ENCODE measurements around the gene TSACC. TPM values are rescaled to one million over a fixed set of nuclear protein-coding genes. Genes with fewer than 3 reads are reported as not detected.

The TSACC gene
- total RNA-seq, 1 donor from 2014 or later, result not detected

DNA sequence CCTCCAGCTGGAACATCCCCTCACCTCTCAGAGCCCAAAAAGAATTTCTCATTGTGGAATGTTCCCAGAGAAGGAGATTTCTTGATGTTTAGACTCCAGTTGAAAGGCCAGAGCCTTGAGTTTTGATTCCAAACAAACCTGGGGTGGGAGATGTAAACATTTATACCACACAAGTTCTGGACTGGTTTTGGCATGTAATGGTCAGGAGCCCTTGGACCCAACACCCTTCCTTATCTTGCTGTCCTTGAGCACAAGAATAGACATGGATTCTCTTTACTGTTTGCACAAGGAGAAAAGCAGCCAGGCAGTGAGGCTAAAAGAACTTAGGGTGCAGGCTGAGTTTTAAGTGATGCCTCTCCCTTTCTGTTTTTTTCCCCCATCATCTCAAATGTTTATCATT is 35.2 kb downstream of the TSACC start:
- DNase-seq (ENCODE audit: low read depth in 2 of 2), result no peak

DNA sequence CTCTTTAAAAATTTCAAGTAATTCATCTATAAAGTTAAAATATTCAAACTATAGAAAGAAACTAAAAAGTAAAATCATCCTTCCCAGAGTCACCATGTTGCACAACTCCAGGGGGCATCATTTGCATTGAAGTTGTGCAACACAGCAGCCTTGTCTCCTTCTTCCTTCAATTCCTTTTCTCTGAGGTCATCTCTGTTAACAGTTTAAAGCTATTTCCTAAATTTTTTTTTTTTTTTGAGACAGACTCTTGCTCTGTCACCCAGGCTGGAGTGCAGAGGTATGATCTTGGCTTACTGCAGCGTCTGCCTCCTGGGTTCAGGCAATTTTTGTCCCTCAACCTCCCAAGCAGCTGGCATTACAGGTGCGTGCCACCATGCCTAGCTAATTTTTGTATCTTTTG is 37.8 kb downstream of the TSACC start:
- DNase-seq (ENCODE audit: low read depth in 2 of 2), result no peak

DNA sequence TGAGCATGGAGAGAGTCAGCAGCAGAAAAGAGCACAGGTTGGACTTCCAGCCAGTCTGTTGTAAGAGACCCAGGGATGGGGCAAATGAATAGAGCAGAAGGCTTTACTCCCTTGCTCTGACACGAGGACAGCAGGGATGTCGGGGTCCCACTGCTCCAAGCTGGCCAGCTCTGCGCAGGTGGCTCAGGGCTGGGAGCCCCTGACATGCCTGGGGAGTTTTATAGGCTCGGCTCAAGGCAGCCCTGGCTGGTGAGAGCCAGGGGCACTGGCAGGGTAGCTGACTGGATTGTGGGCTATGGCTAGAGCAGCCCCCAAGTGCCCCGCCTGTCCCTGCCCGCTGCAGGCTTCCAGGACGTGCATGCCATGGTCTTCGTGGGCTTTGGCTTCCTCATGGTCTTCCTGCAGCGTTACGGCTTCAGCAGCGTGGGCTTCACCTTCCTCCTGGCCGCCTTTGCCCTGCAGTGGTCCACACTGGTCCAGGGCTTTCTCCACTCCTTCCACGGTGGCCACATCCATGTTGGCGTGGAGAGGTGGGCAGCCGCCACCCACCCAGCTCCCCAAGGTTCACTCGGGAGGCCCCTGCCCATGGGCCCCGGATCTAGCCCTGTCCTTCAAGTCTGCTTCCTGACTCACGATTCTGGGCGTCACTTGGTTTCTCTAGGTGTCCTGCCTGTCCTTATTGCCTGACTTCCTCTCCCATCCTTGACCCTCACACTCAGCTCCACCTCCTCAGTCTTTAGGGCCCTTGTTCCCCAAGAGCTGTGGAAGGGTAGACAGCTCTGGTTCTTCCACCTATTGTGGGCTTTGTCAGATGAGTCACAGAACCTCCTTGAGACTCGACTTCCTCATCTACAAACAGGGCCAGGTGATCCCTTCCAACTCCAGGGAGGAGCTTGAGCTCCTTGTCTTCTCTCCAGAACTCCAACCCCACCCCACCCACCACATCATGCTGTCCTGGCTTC is 38.9 kb downstream of the TSACC start:
- no peak for DNase-seq (ENCODE audit: low read depth in 2 of 2)

DNA sequence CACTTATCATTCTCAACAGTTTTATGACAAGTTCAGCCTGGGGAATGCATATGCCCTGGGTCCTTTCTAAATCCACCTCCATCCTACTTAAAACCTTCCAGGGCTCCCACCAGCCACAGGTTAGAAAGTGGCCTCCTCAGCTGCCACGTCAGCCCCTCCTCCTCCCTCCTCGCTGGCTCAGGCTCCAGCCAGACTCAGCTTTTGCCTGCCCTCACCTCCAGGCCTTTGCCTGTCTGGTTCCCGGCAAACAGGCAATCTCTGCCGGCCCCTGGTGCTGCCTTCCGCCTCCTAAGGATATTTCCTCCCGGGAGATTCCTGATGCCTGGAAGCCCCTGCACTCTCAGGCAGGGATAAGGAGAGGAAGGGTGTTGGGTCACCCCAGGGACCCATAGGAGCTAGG is 40.2 kb downstream of the TSACC start:
- DNase-seq (ENCODE audit: low read depth in 2 of 2), result no peak

DNA sequence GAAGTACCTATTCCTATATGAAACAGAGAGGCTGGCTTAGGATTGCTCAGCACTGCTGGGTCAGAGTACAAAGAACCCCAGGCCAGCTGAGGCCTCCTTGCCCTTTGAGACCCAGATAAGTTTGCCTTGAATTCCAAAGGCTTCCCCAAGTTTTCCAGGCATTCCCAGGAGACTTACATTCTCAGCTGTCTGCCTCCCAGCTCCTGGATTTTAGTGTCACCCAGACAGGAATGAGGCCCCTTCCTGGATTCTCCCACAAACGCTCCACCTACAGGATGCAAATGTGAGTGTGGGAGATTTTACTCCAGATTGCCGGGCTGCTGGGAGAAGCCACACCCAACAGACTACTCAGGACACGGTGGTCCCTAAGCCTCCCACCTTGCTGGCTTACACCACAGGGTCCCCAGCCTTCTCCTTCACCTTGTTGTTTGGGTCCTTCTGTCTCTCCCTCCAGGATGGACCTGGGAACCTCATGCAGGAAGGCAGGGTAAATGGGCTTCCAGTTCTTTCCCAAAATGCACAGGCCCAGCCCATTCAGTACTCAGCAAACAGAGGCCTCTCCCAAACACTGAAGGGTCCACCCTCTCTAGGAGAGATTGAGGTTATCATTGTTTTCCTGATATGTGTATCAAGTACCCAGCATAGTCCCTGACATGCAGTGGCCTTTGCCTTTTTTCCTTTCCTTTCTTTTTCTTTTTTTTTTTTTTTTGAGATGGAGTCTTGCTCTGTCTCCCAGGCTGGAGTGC is 41.3 kb downstream of the TSACC start:
- DNase-seq (ENCODE audit: low read depth in 2 of 2), result peak in 1 of 2 donors; percentile 9

DNA sequence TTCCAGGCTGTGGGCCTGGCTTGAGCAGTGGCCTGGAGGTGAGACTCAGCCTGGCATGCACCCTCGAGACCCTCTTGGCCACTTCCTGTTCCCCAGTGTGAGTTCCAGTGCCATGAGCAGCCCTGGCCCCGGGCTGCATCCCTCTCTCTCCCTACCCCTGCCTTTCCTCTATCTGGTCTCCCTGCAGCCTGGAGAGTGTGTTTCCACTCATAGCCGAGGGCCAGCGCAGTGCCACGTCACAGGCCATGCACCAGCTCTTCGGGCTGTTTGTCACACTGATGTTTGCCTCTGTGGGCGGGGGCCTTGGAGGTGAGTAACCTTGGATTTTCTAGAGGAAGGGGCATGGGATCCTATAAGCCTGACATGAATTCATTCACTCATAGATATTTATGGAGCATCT is 44.2 kb downstream of the TSACC start:
- no peak for DNase-seq (ENCODE audit: low read depth in 2 of 2)

DNA sequence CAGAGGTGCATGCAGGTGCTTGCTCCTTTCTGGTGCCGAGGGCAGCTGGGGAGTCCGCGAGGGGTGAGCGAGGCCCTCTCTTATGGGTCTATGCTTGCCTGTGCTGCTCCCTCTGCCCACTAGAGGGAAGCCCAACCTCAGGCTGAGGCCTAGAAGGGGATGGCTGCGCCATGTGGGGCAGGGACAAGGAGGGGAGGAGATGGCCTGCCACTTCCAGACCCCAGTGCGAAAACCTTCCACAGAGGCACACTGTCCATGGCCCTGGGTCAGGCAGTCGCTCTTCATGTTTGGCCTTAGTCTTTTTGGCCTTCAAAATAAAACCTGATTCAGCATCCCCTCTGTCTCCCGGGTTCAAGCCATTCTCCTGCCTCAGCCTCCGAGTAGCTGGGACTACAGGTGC is 44.7 kb downstream of the TSACC start:
- DNase-seq (ENCODE audit: low read depth in 2 of 2), result peak; percentile 63 to 76

DNA sequence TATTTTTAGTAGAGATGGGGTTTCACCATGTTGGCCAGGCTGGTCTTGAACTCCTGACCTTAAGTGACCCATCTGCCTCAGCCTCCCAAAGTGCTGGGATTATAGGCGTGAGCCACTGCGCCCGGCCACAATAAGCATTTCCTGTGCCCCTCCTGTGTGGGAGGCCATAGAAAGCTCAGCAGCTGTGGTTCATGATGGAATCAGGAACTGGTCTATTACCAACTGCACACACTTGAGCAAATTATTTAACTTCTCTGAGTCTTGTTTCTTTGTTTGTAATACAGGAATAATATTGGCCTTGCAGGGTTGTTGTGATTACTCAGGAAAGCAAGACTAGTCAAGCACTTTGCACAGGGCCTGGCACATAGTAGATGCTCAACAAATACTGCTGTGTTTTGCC is 45.7 kb downstream of the TSACC start:
- no peak for DNase-seq (ENCODE audit: low read depth in 2 of 2)

DNA sequence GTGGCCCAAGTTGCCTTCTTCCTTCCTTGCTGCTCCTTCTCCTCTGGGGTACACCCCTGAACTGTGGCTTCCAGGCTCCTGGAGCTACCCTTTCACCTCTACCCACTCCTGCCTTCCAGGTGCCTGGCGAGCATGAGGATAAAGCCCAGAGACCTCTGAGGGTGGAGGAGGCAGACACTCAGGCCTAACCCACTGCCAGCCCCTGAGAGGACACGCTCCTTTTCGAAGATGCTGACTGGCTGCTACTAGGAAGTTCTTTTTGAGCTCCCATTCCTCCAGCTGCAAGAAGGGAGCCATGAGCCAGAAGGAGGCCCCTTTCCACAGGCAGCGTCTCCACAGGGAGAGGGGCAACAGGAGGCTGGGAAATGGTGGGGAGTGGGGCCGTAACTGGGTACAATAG is 46.3 kb downstream of the TSACC start:
- DNase-seq (ENCODE audit: low read depth in 2 of 2), result no peak

DNA sequence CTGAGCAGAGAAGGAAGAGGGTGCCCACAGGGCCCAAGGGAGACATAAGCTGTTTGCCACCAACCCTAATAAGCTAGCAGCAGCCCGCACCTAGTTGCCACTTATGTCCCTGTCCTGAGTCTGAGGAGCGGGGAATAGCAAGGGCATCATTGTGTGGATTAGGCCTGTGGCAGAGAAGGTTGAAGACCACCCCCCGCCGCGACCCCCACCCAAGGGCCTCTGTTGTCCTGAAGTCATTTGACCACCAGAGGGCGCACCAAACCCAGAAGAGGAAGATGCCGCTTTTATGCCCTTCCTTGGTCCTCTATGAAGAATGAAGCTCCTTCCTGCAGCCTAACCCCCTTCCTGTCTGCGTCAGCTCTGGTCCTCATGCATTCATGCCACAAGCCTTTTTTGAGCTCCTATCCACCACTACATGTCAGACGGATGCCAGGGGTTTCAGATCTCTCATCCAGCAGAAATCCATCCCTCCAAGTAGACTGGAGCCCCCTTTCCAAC is 47.3 kb downstream of the TSACC start:
- DNase-seq (ENCODE audit: low read depth in 2 of 2), result peak; percentile 59 to 75

DNA sequence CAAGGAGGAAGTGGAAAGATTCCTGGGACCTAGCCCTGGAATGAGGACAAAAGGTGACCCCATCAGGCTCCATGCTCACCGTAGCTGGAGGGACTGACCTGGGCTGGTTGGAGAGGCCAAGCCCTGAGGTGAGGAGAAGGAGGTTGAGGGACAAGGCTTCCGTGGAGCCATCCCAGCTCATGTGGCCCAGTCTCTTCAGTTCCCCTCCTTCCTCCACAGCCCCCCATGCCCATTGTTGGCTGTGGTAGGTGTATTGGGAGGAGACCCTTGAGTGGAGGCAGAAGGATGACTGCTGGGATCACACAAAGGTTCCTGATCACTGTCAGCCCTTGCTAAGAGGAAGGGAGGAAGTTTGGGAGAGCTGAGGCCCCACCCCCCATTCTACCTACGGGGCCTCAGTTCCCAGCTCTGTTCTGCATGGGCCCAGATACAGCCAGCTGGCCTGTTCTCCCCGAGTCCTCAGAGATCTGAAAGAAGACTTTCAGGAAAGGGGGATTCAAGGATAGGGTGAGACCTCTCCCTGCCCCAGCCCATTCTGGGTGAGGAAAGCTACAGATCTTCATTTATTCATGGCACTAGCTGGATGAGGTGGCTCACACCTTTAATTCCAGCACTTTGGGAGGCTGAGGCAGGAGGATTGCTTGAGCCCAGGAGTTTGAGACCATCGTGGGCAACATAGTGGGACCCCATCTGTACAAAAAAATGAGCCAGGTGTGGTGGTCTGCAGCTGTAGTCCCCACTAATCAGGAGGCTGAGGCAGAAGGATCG is 48.0 kb downstream of the TSACC start:
- DNase-seq (ENCODE audit: low read depth in 2 of 2), result no peak

DNA sequence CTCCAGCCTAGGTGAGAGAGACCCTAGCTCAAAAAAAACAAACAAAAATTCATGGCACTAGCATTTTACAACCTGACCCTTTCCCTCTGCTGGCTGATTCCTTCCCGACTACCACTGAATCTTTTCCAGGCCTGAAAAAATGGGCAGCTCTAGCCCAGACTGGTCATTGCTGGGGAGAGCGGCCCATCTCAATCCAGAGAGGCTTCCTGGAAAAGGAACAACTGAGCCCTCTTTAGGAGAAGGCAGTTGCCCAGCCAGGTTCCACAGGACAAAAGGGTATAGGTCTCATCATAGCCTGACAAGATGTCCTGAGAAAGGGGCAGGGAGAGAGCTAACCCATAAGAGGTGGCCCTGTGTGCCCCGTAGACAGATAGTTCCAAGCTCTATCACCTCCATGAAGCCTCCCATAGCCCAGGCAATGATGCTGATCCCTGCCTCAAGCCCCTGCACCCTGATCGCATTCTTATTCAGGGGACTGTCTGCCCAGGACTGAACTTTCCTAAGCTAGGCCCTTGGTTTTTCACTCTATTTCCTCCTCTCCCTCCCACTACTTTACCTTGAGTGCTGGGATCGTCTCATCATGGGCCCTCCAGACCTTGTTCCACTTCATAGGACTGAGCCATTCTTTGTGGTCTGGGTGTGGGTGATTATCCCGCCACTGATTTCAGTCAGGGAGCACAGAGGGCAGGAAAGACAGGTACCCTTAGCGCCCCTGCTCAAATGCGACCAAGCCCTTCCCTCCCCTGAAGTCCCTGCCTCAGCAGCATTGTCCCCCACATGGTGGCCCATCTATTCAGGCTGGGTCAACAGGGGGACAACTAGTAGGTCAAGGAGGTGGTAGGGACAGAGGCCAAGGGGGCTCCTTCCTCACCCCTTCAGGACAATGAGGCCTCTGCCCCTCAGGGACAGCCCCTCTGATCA is 48.9 kb downstream of the TSACC start:
- no peak for DNase-seq (ENCODE audit: low read depth in 2 of 2)

DNA sequence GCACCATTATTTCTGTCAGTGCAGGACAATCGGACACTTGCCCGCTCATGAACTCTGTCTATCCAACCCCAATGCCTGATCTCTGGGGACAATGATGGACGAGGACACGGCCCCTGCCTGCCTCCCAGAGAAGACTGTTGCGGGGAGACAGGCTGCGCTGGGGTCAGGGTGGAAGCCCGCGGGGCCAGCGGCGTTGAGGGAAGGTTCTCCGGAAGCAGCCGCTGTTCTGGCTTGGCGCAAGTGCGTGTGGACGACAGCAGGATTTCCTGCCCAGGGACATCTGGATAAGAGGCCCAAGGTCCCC is 49.5 kb downstream of the TSACC start:
- DNase-seq (ENCODE audit: low read depth in 2 of 2), result peak in 1 of 2 donors; percentile 37

DNA sequence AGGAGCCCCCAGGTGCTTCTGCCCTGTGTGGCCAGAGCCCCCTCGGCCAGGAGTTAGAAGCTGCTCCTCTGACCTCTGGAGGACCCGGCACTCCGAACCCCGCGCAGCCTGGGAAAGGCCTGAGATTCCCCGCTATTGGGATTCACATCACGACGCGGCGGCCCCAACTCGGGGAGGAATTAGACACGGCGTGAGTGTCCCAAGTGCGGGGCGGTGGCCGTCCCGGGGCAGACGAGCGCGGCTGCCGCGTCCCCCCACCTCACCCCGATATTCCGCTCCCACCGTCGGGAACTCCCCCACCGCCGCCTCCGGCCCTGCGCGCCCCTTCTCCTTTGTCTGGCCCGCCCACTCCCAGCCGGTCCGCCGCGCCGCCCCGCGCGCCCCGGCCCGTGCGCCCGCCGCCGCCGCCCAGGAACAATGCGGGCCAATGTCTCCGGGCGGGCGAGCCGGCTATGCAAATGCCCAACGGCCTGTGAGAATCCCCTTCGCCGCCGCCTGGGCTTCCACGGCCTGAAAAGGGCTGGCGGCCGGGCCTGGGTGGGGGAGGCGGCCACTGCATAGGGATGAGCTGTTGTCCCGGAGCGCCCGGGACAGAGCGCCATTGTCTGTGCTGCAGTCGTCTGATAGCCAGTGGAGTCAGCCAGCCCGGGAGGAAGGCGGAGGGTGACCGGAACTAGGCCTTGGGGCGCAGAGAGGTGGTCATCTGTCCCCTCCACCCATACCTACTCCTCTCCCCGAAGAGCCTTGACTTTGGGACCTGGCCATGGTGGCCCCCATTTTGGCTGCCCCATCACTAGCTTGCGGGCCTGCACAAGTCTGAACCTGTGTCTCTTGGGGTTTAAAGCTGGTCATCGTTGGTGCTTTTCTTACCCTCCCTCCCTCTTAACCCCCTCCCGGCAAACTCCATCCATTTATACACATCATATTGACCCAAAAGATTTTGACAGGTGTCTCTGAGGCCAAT is 50.1 kb downstream of the TSACC start:
- DNase-seq (ENCODE audit: low read depth in 2 of 2), result peak in 1 of 2 donors; percentile 8

DNA sequence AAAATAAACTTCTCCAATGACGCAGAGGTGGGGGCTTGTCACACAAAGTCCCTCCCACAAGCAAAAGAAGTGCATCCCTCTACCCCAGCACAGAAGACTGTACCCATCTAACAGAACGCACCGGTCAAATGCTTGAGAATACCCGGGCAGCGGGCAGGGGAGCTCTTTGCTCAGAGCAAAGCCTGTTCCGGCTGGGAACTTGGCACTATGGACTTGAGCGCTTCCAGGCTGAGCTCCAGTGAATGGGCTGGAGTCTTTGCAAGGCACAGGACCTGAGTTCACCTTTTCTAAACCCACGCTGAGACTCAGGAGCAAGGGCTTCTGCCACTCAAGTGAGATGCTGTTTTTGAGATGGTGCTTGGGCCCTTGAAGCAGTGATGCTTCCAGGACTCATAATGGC is 51.0 kb downstream of the TSACC start:
- DNase-seq (ENCODE audit: low read depth in 2 of 2), result no peak

DNA sequence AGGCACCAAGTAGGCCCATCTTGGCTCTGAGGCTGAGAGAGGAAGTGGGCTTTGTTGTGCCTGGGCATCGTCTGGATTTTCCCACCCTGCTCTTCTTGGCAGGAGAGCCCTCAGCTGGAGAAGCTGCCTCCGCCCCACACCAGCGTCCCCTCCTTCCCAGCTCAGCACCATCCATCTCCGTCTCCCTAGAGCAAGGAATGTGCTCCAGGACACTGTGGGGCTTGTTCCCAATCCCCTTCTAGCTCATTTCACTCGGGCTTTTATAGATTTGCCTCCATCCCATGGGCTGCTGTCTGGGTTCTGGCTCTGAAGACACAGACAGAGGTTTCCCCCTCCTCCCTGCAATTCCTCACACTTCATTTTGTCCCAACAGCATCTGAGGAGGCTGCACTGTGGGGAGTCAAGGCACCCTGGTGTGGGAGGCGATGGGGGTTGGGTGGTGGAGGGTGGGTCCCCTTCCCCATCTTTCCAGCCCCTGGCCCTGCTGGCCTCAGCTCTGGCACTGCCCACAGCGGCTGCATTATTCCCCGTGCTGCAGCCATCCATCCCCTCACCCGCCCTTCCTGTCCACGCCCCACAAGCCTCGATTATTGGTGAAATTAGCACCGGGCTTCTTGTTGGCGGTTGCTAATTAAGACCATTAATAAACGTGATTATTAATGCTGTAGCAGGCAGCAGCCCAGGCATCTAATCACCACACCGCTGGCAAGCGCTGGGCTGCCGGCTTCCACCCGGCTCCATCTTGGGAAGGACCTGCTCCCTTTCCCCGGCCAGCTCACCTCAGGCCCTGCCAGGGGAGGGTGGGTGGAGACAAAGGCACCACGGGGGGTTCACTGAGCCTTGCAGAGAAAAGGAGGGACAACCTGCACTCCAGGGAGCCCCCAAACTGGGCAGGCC is 52.4 kb downstream of the TSACC start:
- DNase-seq (ENCODE audit: low read depth in 2 of 2), result no peak

DNA sequence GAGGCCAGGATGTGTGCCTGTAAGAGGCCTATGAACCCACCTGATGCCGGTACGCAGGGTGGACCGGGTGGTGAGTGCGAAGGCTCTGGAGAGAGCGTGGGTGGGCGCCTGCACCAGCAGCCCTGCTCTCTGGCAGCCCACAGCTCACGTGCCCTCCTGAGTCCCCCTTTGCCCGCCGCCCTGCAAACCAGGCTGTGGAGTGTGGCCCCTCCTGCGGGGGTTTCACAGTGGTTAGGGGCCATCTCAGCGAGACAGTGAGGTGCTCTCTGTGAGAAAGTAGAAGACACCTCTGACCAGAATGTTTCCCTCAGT is 53.0 kb downstream of the TSACC start:
- DNase-seq (ENCODE audit: low read depth in 2 of 2), result no peak

DNA sequence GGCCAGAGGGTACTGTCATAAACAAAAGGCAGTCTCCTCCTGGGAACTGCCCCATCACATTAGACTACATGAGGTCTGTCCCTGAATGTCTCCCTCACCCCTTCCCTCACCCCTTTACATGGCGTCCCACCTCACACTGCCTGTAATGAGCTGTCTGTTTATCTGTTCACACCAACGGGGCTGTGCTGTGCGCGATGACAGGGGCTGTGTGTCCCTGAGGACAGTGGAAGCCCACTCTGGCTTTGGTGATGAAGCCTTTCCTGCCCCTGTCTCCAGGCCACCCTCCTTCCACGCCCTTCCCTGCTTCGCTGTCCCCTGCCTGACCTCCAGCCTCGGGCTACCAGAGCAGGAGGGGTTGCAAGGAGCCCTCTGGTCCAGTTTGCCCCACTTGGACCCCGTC is 53.4 kb downstream of the TSACC start:
- DNase-seq (ENCODE audit: low read depth in 2 of 2), result no peak

DNA sequence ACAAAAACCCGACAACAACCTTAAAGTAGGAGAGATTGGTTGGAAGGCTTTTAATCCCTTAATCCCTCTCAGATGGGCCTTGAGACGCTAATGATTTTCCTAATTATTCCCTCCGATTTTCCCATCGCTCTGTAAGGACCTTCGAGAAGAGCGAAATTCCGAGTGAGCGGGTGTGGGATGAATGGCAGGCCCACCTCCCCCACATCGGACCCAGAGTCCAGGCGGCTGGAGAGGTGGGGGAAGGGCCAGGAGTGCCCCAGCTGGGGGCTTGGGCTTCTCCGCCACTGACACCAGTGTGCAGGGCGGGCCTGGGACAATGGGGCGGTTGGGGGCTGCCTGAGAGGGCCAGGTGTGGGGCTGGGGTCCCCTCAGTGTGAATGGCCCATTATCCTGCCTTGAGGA is 54.1 kb downstream of the TSACC start:
- no peak for DNase-seq (ENCODE audit: low read depth in 2 of 2)

All from lung microvascular endothelial cell (primary cell).